ENCODE data around the gene NEB.
"Not testable (repeated sequence)": the region's sequence is repeated elsewhere in the genome, so short reads cannot be mapped to it uniquely, and the experiment has no call there.

The NEB gene

DNA sequence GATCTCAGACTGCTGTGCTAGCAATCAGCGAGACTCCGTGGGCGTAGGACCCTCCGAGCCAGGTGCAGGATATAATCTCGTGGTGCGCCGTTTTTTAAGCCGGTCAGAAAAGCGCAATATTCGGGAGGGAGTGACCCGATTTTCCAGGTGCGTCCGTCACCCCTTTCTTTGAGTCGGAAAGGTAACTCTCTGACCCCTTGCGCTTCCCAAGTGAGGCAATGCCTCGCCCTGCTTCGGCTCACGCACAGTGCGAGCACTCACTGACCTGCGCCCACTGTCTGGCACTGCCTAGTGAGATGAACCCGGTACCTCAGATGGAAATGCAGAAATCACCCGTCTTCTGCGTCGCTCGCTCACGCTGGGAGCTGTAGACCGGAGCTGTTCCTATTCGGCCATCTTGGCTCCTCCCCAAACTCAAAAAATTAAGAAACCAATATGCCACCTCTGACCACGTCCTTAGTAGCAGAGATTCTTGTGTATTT is 29.8 kb downstream of the NEB start:
- not testable (repeated sequence) for DNase-seq (ENCODE audit: low spot score)

DNA sequence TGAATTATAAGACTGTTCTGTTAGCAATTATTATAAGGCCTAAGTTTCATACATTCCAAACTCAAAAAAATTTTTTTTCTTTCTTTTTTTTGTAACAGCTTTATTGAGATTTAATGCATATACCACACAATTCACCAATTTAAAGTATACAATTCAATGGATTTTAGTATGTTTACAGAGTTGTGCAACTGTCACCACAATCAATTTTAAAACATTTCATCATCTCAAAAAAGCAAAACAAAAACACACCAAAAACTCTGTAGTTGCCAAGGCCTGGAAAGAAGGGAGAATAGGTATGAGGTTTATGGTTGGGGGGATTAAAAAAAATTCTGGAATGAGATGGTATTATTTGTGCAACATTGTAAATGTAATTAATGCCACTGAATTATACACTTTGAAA is 36.1 kb downstream of the NEB start:
- not testable (repeated sequence) for DNase-seq (ENCODE audit: low spot score)

DNA sequence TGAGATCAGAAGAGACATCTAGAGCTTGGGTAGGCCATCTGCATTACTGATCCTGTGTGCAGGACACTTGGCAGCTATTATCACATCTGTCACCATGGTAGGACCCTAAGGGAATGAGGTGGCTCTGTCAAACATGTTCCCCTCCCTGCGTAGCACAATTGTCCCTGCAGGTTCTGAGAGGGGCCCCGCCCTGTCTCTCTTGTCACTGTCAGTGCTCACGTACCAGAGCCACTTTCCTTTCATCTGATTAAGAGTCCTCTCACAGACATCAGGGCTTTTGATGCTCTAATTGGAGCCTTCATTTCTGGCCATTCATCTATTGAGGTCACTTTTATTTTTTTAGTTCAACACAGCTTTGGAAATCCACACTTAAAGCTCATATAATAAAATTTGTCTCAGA is 38.5 kb downstream of the NEB start:
- DNase-seq (ENCODE audit: low spot score) = no peak

DNA sequence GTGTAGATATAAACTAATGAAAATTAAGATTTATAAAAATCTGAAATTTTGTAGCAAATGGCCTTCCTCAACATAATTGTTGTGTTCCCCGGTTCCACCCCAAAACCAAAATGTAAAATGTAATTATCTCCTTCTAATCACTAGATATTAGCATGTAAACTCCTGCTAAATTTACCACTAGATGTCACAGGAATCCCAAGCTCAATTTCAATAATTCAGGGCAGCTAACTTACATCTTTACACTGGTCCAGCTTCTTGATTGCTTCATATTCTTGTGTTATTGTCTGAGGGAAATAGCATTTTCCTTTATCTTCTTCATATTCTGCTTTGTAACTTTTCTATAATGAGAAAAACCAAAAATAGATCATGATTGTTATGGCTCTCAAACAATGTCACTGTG is 42.6 kb downstream of the NEB start:
- no peak for DNase-seq (ENCODE audit: low spot score)

DNA sequence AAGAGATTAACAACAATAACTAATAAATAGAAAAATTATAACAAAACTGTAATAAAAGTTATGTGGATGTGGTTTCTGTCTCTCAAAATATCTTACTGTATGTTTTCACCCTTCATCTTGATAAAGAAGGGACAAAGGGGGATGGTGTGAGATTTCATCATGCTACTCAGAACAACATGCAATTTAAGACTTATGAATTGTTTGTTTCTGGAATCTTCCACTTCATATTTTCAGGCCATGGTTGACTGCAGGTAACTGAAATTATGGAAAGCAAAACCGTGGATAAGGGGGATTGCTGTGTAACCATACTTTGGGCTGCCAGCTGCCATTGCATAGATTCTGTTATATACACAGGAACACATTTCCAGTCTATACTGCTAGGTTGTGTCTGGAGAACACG is 45.6 kb downstream of the NEB start:
- DNase-seq (ENCODE audit: low spot score) = no peak

DNA sequence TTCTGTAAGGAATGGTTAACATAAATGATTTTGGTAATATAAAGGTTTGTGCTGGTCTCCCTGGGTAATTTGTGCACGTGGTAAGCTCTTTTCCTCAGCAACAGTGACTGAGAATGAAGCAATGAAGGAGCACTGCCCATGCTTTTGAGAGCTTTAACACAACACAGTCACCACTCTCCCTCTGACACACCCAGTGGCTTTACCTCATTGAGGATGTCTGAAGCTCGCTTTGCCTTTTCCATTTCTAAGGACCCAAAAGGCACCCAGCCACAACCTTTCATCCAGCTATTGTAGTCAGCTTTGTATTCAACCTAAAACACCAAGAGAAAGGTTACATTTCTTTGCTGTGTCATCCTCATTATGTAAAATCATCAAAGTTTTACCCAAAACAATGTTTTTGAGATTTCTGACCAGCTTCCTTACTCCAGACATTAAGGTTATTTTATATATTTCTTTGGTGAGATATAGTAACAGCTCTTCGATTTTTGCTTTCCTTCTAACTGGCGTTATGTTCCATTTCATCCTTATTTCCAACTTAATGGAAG is 51.7 kb downstream of the NEB start:
- no peak for DNase-seq (ENCODE audit: low spot score)

DNA sequence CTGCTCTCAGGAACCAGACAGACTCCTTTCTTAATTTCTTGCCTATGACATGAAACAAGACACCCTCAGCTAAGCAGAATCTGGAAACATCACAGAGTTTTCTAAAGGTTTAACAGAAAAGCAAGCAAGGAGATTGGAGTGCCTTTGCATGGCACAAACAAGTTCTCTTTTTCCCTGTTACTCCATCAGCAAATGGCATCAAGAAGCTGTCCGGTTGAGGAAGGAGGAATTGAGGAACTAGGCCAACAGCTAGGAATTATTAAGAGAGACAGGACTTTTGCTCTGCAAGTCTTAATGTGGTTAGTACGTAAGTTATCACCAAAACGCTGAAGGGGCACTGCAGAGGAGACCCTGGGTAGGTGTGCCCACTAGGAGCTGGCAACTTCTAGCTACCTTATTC is 53.2 kb downstream of the NEB start:
- DNase-seq (ENCODE audit: low spot score) = no peak

DNA sequence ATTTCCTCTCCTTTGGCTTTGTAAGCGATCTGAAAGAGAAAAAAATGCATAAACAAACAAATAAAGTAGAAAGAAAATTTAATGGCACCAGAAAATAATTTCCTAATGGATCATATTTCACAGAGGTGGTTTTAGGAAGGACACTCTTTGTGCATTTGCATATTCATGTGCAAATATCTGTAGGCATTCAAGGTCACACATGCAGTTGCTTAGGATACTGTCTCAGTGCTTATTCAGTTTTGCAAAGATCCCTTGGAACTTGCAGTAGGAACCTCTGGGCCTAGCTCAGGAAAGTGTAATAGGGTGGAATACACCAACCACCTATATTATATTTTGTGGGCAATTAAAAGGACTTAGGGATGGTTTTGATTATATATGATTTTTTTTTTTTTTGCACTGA is 54.3 kb downstream of the NEB start:
- no peak for DNase-seq (ENCODE audit: low spot score)

DNA sequence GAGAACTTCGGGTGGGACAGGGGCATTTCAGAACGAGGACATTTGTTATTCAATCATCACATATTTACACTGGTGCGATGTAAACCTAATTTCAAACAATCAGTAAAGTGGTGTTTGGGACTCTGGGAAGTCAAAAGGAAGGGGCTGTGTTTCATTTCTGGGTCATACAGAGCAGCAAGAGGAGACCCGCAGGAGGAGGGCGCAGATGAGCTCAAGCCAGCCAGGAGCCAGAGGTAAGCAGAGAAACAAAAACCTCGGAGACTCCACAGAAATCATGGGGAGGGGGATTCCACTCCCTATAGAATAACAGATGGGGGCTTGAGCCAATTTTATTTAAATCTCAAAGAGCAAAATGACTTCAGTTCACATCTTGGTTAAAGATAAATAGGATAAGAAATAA is 55.4 kb downstream of the NEB start:
- no peak for DNase-seq (ENCODE audit: low spot score)

DNA sequence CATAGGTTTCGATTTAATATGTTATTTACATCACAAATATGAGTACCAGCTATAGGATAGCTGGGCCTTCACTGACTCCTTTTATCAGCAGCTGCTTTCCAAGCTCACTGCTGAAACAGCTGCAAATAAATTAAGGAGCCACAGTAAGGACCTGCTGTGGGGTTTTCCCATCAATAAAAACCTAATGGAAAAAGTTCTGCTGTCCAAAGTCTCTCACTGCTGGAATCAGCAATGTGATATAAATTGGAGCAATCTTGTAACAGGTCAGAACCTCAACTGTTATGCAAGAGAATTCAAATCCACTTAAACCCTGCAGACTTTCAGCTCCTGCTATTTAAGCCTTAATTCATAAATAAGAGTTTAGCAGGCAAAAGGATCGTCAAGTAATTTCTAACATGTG is 61.3 kb downstream of the NEB start:
- no peak for DNase-seq (ENCODE audit: low spot score)

DNA sequence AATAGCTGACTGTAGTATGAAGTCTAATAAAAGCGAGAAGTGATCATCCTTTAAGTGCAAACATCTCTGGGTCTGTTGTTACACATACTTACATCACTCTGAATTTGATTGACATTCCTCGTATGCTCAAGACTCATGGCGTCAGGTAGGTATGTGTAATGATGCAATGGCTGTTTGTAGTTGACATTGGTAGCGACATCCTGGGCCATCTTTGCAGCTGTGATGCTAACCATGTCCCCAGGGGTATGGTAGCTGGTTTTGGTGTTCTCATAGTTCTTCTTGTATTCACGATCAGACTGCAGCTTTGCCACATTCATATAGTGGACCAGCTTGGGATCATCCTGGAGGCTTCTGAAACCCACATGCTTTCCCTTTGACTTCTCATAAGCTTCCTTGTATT is 62.0 kb downstream of the NEB start:
- no peak for DNase-seq (ENCODE audit: low spot score)

DNA sequence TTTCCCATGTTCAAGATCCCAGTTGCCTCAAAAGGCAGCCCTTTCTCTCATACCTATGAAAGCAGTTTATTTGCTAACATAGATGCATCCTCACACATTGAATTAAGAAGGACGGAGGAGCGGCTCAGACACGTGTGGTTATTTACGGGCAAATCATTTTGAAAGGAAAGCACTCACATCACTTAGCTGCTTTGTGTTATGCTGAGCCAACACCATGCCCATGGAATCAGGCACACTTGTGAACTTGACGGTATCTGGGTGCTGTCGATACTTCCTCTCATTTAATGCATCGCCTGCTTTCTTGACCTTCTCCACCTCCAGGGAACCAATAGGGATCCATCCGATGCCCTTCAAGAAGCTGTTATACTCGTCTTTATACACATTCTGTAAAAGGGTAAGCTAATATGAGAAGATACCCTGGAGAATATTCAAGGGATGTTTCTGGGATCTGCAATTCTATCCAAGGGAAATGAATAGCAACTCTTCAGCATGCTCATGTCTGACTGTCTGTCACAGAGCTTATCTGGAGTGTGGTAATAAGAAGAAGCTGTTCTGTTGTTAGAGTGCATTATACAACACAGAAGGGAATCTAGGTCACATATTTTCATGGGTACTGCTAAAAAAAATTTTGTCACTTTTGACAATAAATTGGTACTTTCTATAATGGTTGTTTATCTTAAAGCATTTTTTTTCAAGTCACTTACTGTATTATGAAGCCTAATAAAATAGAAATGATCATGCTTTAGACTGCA is 63.3 kb downstream of the NEB start:
- DNase-seq (ENCODE audit: low spot score) = no peak

DNA sequence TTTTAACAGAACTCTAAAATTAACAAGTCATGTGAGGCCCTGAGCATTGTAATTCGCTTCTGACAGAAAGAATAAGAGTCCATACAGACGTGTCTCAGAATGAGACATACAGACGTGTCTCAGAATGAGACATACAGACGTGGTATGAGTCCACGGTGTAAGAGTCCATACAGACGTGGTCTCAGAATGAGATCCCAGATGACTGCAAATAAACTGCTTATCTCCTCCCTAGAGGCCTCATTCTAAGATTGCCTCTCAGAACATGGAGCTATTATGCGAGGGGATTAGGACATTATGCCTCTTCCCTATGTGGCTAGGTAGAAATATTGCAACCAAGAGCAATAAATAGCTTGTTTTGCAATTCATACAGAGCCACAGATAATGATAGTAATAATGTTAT is 63.9 kb downstream of the NEB start:
- no peak for DNase-seq (ENCODE audit: low spot score)

DNA sequence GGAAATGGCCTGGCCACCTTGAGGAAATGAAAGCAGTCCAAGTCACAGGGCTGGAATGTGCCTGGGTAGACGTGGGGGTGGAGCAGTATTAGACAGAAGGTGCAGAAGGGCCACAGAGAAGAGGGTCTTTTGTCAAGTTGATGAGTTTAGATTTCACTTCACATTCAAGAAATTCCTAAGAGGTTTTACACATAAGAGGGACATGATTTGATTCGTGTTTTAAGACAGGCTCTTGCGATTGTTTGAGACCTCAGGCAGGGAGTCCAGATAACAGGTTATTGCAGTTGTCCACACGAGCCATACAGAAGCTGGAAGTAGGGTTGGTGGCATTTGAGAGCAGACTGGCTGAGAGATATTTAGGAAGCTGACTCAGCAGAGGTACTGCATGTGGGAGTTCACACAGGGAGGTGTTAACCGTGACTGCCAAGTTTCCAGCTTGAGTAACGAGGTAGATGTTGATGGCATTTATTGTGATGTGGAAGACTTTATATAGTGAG is 64.6 kb downstream of the NEB start:
- DNase-seq (ENCODE audit: low spot score) = no peak

DNA sequence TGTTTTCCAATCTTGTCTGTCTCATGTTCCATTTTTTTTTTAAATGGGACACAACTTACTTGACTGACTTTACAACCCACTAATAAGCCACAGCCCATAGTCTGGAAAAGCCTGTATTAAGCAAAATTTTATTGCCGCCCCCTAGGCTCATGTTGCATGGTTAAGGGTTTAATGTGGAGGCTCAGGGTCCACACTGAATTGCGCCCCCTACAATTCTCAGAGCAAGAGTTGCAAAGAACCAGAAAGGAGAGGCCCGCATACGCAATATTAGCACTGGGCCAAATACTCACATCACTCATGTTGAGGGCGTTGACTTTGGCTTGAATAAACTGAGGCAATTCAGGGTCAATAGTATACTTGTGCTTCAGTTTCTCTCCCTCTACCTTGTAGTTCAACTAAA is 65.5 kb downstream of the NEB start:
- DNase-seq (ENCODE audit: low spot score) = no peak

DNA sequence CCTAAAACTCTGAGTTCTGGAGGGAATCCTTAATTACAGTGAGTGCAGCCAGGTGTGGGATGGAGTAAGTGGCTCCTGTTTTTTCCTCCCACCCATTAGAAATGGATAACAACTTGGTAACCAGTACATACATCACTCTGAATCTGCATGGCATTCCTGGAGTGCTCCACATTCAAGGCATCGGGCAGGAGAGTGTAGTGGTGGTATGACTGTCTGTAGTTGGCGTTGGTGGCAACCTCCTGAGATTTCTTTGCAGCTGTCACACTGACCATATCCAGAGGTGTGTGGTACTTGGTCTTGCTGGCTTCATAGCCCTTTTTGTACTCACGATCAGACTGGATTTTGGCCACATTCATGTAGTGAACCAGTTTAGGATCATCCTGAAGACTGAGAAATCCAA is 68.3 kb downstream of the NEB start:
- DNase-seq (ENCODE audit: low spot score) = no peak

DNA sequence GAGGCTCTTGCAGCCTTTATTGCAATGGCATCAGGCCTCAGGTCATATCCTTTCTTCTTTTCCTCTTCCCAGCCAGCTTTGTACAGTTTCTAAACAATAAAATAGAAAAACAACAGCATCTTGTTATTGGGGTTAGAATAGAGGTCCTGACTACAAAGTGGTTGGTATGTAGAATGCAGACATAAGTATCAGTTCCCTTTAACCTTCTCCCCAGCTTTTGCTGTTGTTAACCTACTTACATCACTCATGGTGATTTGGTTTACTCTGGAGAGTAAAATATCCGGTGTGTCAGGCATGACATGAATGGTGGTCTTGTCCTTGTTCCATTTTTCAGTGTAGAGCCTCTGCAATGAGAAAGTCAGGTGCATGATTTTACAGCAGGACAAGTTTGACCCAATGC is 69.8 kb downstream of the NEB start:
- no peak for DNase-seq (ENCODE audit: low spot score)

DNA sequence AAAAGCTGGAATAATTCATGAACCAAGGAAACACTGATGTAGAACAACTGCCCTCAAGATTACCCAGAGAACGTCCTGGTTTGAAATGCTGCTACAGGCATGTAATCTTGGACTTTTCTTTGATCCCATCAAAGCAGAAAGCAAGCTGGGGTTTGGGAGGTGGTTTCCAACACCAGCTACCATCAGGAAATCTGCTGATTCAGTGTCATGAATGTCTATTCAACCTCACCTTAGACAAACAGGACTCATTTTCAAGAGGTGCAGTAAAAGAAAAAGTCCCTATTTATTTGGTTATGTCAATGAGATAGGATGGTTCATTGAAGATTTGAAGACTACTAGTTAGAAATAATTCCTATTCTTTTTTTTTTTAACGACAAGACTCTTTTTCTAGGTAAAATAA is 72.7 kb downstream of the NEB start:
- DNase-seq (ENCODE audit: low spot score) = no peak

DNA sequence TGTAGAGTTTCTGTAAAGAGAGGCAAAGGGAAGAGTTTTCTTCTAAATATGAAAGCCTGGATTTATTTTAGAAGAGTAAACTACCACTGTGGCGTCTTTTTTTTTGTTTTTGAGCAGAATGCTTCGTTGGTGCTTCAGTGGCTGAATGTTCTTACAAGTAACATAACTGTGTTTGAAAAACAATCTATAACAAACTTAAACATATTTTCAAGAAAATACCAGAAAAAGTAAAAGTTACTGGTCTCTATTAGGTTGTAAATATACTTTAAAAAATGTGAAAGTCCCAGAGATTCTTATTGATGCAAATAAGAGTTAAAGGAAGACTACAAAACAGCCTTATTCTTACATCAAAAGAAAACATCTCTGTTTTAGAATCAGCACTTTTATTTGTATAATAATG is 76.2 kb downstream of the NEB start:
- no peak for DNase-seq (ENCODE audit: low spot score)

DNA sequence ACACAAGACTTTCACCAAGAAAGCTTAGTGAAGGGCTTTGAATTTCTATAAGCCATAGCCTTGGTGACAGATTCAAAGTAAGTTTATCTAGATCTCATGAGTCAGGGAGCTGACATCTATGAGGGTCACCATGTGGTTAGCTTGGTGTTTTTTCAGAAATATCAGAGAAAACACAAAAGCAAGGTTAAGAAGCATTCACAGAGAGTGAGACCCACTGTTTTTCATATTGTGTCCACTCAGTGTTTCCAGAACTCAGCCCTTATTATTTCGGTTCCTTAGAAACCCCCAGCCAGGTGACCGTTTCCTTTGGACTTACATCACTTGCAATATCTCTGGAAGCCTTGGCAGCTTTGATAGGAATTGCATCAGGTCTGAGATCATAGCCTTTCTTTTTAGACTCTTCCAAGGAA is 76.6 kb downstream of the NEB start:
- no peak for DNase-seq (ENCODE audit: low spot score)

DNA sequence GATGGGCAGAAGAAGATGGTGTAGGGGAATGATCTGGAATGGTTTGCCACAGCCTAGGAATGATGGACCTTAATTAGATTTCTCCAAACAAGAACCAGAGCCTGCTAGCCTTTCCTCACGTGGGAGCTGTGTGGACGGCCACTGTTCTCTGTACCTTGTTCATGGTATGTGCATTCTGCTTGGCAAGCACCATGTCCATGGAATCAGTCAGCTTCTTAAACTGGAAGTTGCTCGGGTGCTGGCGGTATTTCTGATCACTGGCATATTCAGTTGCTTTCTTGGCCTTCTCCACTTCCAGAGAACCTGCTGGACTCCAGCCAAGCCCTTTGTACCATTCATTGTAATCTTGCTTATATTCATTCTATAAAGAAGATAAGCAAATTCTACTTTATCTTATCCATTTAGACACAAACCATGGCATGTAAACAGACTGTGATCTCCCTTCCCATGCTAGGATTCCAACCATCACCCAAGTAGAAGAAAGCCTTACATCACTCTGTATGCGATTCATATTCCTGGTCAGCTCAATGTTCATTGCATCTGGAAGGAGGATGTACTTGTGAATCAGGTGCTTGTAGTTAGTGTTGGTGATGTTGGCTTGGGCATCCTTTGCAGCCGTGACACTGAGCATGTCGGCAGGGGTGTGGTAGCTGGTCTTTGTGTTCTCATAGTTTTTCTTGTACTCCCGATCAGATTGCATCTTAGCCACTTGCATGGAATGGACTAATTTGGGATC is 78.4 kb downstream of the NEB start:
- DNase-seq (ENCODE audit: low spot score) = no peak

DNA sequence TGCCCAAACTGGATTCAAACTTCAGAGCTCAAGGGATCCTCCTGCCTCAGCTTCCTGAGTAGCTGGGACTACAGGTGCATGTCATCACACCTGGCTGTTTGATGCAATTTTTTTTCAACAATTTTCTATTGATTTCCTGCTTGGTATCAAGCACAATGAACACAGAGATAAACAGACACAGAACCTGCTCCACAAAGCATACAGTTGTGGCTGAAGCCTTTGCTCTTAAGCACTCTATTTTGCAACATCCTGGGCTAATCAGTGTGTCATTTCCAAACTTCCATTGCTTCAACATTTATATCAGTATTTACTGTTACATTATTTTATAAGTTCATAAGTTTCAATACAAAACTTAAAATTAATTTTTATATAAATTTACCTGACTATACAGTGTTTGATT is 79.4 kb downstream of the NEB start:
- DNase-seq (ENCODE audit: low spot score) = no peak

DNA sequence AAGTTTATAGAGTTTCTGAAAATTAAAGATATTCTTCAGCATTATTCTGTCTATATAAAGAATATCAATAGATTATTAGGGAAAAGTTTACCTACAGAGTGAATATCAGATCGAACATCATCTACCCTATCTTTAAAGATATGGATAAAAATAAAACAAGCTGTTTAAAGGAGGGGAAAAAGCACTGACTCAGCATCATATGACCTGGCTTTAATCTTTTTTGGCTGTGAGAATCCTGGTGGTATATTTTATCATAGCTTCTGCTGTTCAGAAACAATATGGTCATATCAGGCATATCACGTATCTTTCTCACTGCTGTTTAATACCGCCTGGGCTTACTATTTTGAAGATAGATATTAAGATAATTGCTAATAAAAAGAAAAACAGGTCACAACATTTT is 80.2 kb downstream of the NEB start:
- no peak for DNase-seq (ENCODE audit: low spot score)
